Measurements from ENCODE around the gene MTRR. TPM values are rescaled to one million over a fixed set of nuclear protein-coding genes. Genes with fewer than 3 reads are reported as not detected.

The MTRR gene
- total and polyA plus RNA-seq, 2 of the 8 experiments (the other 6 are each of a cell fraction or from before 2014, with no cell fraction given), result 36.4 to 53.8 TPM

DNA sequence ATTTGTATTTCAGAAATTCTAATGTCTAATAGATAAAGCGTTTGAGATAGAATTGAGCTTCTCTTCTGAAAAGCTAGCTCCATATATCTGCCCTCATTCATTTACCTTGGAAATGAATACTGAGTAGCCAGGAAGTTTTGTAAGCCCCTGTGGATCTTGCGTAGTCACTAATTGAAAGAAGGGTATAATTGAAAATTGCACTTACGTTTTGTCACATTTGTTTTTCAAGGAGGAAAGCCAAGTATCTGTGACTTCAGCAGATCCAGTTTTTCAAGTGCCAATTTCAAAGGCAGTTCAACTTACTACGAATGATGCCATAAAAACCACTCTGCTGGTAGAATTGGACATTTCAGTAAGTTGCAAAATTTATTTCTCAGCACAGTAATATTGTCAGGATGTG lies 14.0 kb downstream of the MTRR start:
- Histone ChIP-seq H3K14ac (ENCODE audit: insufficient read length) (no peak overlapping the region), H2BK5ac (ENCODE audit: low read depth, low read length) (no peak overlapping the region), H2BK20ac (ENCODE audit: low read length) (no peak overlapping the region), H3K4me2 (ENCODE audit: insufficient read depth in 1 of 2, low read depth in 2 of 2, low read length in 2 of 2) (no peak overlapping the region), H3K27me3 (replicated peaks in 1 of 4; ENCODE audit: control insufficient read depth in 3 of 4, extremely low read depth in 1 of 4, insufficient read depth in 3 of 4, low read length in 3 of 4) (no peaks in the 10 kb centered on the region), H3K79me2 (ENCODE audit: control insufficient read depth in 1 of 2, insufficient read depth in 2 of 2, low read length in 2 of 2) (peaks cover 3 to 6% of the 10 kb centered on the region in 2 experiments; a peak in 2 of 4 replicates), H3K23ac (ENCODE audit: insufficient read length) (no peak overlapping the region), H2AK5ac (ENCODE audit: low read depth, low read length) (no peak overlapping the region), H2BK120ac (replicated peaks; ENCODE audit: low read depth, low read length) (no peak overlapping the region), H4K8ac (ENCODE audit: extremely low read depth, insufficient read depth, low read length) (no peak overlapping the region), H2BK12ac (ENCODE audit: low read depth, low read length) (no peak overlapping the region), H3K4me1 (replicated peaks in 1 of 4; ENCODE audit: control insufficient read depth in 3 of 4, insufficient read depth in 4 of 4, low read length in 3 of 4) (no peaks in the 10 kb centered on the region), H3K9ac (replicated peaks in 1 of 4; ENCODE audit: extremely low read depth in 1 of 4, low read depth in 3 of 4, low read length in 3 of 4) (no peak overlapping the region), H3K56ac (replicated peaks; ENCODE audit: insufficient read length, low read depth, low read length) (no peak overlapping the region), H3K79me1 (ENCODE audit: low read depth, low read length) (0 out of 2 replicates have a peak, but pooled peaks cover 3% of the 10 kb centered on the region), H3K27ac (ENCODE audit: low read depth, low read length) (no peak overlapping the region), H4K91ac (replicated peaks; ENCODE audit: insufficient read length, low read length) (no peak overlapping the region), H2AFZ (ENCODE audit: low read length) (no peak overlapping the region), H3K4me3 (ENCODE audit: extremely low read depth in 1 of 4, insufficient read depth in 2 of 4, low read depth in 3 of 4, low read length in 4 of 4) (no peak overlapping the region), H3K18ac (ENCODE audit: extremely low read depth, low read length) (no peak overlapping the region), H3K36me3 (ENCODE audit: control insufficient read depth in 2 of 4, insufficient read depth in 4 of 4, low read length in 3 of 4) (peaks cover 16 to 70% (median 39%) of the 10 kb centered on the region in 4 experiments), H3K23me2 (ENCODE audit: low read depth, low read length) (no peaks in the 10 kb centered on the region), H4K20me1 (replicated peaks in 1 of 2; ENCODE audit: control insufficient read depth in 1 of 2, insufficient read depth in 2 of 2, low read length in 2 of 2) (peaks cover 2 to 11% of the 10 kb centered on the region in 2 experiments), H2BK15ac (ENCODE audit: low read length) (no peak overlapping the region), H4K5ac (ENCODE audit: insufficient read length, low read depth, low read length) (no peak overlapping the region), H3K9me3 (ENCODE audit: insufficient read depth in 2 of 2, low read depth in 1 of 2, low read length in 1 of 2) (no peaks in the 10 kb centered on the region), H3K4ac (replicated peaks; ENCODE audit: insufficient read length, low read depth, low read length) (no peak overlapping the region)
- 95% methylated on average over 4 of the region's 4 CpGs; no CpG with 5 or more reads in 1 of the 2 experiments for WGBS, 2 experiments (ENCODE audit: extremely low coverage in 1 of 2, insufficient coverage in 1 of 2, insufficient read length in 1 of 2, insufficient replicate concordance in 2 of 2, low coverage in 1 of 2, low lambda C conversion rate in 2 of 2, missing lambda C conversion rate in 1 of 2)
- FAIRE-seq (no peak), DNase-seq (ENCODE audit: low read depth in 1 of 2, low spot score in 2 of 2) (no peak)
- CTCF ChIA-PET (ENCODE audit: partially characterized antibody), result interaction anchor here (1.3 kb wide), 1 partner anchor 13 kb away, joined by 4 read pairs; no protein-coding TSS in a partner anchor
- no peak for TF ChIP-seq SRF (IDR thresholded peaks at IDR 0.05; ENCODE audit: low read depth, low read length)
- TF ChIP-seq EGR1 (IDR thresholded peaks at IDR 0.05; ENCODE audit: borderline replicate concordance, low read depth, low read length), result no peak
- TF ChIP-seq CREB1 (IDR thresholded peaks at IDR 0.05), result no peak
- TF ChIP-seq BRCA1 (IDR thresholded peaks at IDR 0.05; ENCODE audit: low read depth, low read length), result no peak
- TF ChIP-seq EP300 (IDR thresholded peaks at IDR 0.05; ENCODE audit: borderline replicate concordance in 1 of 2, low read depth in 2 of 2, low read length in 2 of 2), result no peak
- TF ChIP-seq GTF2F1 (IDR thresholded peaks at IDR 0.05; ENCODE audit: borderline replicate concordance, low read depth, low read length), result no peak
- TF ChIP-seq SP1 (IDR thresholded peaks at IDR 0.05; ENCODE audit: low read depth, low read length), result no peak
- no peak for TF ChIP-seq KDM4A (IDR thresholded peaks at IDR 0.05; ENCODE audit: low read depth, low read length, severe bottlenecking)
- TF ChIP-seq BCL11A (IDR thresholded peaks at IDR 0.05; ENCODE audit: low read depth in 2 of 2, low read length in 2 of 2), result no peak
- no peak for TF ChIP-seq USF2 (IDR thresholded peaks at IDR 0.05; ENCODE audit: low read length)
- TF ChIP-seq SUZ12 (IDR thresholded peaks at IDR 0.05; ENCODE audit: low read length), result no peak
- TF ChIP-seq RXRA (IDR thresholded peaks at IDR 0.05; ENCODE audit: insufficient read depth, low read depth, low read length), result no peak
- TF ChIP-seq NRF1 (IDR thresholded peaks at IDR 0.05; ENCODE audit: low read depth, low read length), result no peak
- POLR2A ChIA-PET (ENCODE audit: partially characterized antibody), result no interaction called here

Measured in H1 (cell line).